HG02840 (cell line): Measurements from ENCODE around the gene UBE2J1.

Source experiments
- ATAC-seq: cut with Tn5 transposase; IDR thresholded peaks from one replicate; pipeline ENCODE4 v1.9.1; 2021; ENCODE audit warnings: mild to moderate bottlenecking, moderate library complexity, moderate number of reproducible peaks; ENCODE audit not compliant: unreplicated experiment, low FRiP score

Gene UBE2J1

GRCh38 chr6:89368999-89369398 lies 16.5 kb upstream of the UBE2J1 start:
- no peak for ATAC-seq

GRCh38 chr6:89368107-89368506 lies 15.6 kb upstream of the UBE2J1 start:
- no peak for ATAC-seq

- ATAC-seq, result no peak
These were observed 12.1 kb upstream of the UBE2J1 start for GRCh38 chr6:89364586-89364985.

GRCh38 chr6:89361171-89361570 lies 8.6 kb upstream of the UBE2J1 start:
- ATAC-seq, result no peak

GRCh38 chr6:89360415-89360999 lies 8.0 kb upstream of the UBE2J1 start:
- ATAC-seq, result peak; percentile 47

GRCh38 chr6:89359561-89359960 lies 7.0 kb upstream of the UBE2J1 start:
- no peak for ATAC-seq

GRCh38 chr6:89357390-89357789 lies 4.9 kb upstream of the UBE2J1 start:
- ATAC-seq, result peak; percentile 44

- no peak for ATAC-seq
These were observed 4.2 kb upstream of the UBE2J1 start for GRCh38 chr6:89356642-89357170.

- no peak for ATAC-seq
These were observed 3.1 kb upstream of the UBE2J1 start for GRCh38 chr6:89355511-89356194.

GRCh38 chr6:89353702-89354392 lies 1.3 kb upstream of the UBE2J1 start:
- ATAC-seq, result no peak

- no peak for ATAC-seq
These were observed 615 bp upstream of the UBE2J1 start for GRCh38 chr6:89353118-89353556.

- ATAC-seq, result no peak
These were observed 748 bp downstream of the UBE2J1 start for GRCh38 chr6:89351671-89352277.

- no peak for ATAC-seq
These were observed 2.1 kb downstream of the UBE2J1 start for GRCh38 chr6:89350281-89350966.

- ATAC-seq, result no peak
These were observed 4.2 kb downstream of the UBE2J1 start for GRCh38 chr6:89348372-89348771.

- no peak for ATAC-seq
These were observed 4.7 kb downstream of the UBE2J1 start for GRCh38 chr6:89347825-89348224.

- no peak for ATAC-seq
These were observed 6.1 kb downstream of the UBE2J1 start for GRCh38 chr6:89346433-89346832.

GRCh38 chr6:89339565-89339964 lies 13.0 kb downstream of the UBE2J1 start:
- no peak for ATAC-seq

- no peak for ATAC-seq
These were observed 17.4 kb downstream of the UBE2J1 start for GRCh38 chr6:89335164-89335563.

- ATAC-seq, result no peak
These were observed 21.6 kb downstream of the UBE2J1 start for GRCh38 chr6:89330910-89331309.

- ATAC-seq, result no peak
These were observed 23.5 kb downstream of the UBE2J1 start for GRCh38 chr6:89328976-89329375.
